GM21619 (cell line): ENCODE measurements around the gene ITGB8.

Source experiments
- ATAC-seq: cut with Tn5 transposase; IDR thresholded peaks from one replicate; pipeline ENCODE4 v1.9.1; 2021; ENCODE audit not compliant: unreplicated experiment

The ITGB8 gene

GRCh38 chr7:20417260-20417659, 86.6 kb downstream of the ITGB8 start:
- no peak for ATAC-seq

GRCh38 chr7:20417675-20418382, 87.1 kb downstream of the ITGB8 start:
- ATAC-seq: no peak

GRCh38 chr7:20424500-20424899, 93.8 kb downstream of the ITGB8 start:
- ATAC-seq: no peak

- ATAC-seq: no peak
Observed at GRCh38 chr7:20430664-20431063, 100.0 kb downstream of the ITGB8 start.

GRCh38 chr7:20431146-20431545, 100.4 kb downstream of the ITGB8 start:
- no peak for ATAC-seq

- no peak for ATAC-seq
Observed at GRCh38 chr7:20432071-20432470, 101.4 kb downstream of the ITGB8 start.

- no peak for ATAC-seq
Observed at GRCh38 chr7:20435305-20435704, 104.6 kb downstream of the ITGB8 start.

GRCh38 chr7:20438248-20438647, 107.5 kb downstream of the ITGB8 start:
- no peak for ATAC-seq

GRCh38 chr7:20438694-20439376, 108.1 kb downstream of the ITGB8 start:
- peak; percentile 80 for ATAC-seq

- no peak for ATAC-seq
Observed at GRCh38 chr7:20439416-20440185, 108.9 kb downstream of the ITGB8 start.

GRCh38 chr7:20440472-20441105, 109.9 kb downstream of the ITGB8 start:
- ATAC-seq: no peak

- ATAC-seq: no peak
Observed at GRCh38 chr7:20441346-20441745, 110.6 kb downstream of the ITGB8 start.

GRCh38 chr7:20441991-20442441, 111.3 kb downstream of the ITGB8 start:
- no peak for ATAC-seq

- no peak for ATAC-seq
Observed at GRCh38 chr7:20442951-20443350, 112.3 kb downstream of the ITGB8 start.

GRCh38 chr7:20444030-20444800, 113.5 kb downstream of the ITGB8 start:
- no peak for ATAC-seq

- ATAC-seq: peak; percentile 76
Observed at GRCh38 chr7:20447021-20447650, 116.4 kb downstream of the ITGB8 start.

GRCh38 chr7:20449176-20449575, 118.5 kb downstream of the ITGB8 start:
- no peak for ATAC-seq

- no peak for ATAC-seq
Observed at GRCh38 chr7:20450536-20450935, 119.8 kb downstream of the ITGB8 start.

- ATAC-seq: no peak
Observed at GRCh38 chr7:20454202-20454601, 123.5 kb downstream of the ITGB8 start.

GRCh38 chr7:20456701-20457100, 126.0 kb downstream of the ITGB8 start:
- ATAC-seq: no peak
